ENCODE data around the gene MRPS34. TPM values are rescaled to one million over a fixed set of nuclear protein-coding genes. Genes with fewer than 3 reads are reported as not detected.

MRPS34 gene
- total RNA-seq (115 and 116 TPM in 2 replicates), polyA plus RNA-seq (155 TPM in 2 replicates)

GRCh38 chr16:1772908-1773702, at the start of gene MRPS34:
Gene MRPS34 (minus strand): TSS chr16:1773134. CDS start chr16:1773119, 15 bp downstream.
- H2AFZ ChIP-seq = peak within 1 kb of the TSS; percentile 80
- peak within 1 kb of the TSS; percentile 88 for H3K4me3 ChIP-seq
- H3K27ac ChIP-seq = peak within 1 kb of the TSS; percentile 98
- H3K4me1 ChIP-seq (ENCODE audit: insufficient read depth) = peaks cover 29% of the 10 kb centered on the region
- H3K9me2 ChIP-seq (replicated peaks; ENCODE audit: insufficient read depth) = no peaks in the 10 kb centered on the region
- H3K4me2 ChIP-seq = peak within 1 kb of the TSS; percentile 100
- no peaks in the 10 kb centered on the region for H3K9me3 ChIP-seq (ENCODE audit: low read depth)
- H4K20me1 ChIP-seq (ENCODE audit: insufficient read depth, poor library complexity, severe bottlenecking) = peaks cover 20% of the 10 kb centered on the region
- DNase-seq (ENCODE audit: low spot score) = peak; percentile 93
- peaks cover 34% of the 10 kb centered on the region for H3K79me2 ChIP-seq
- peak; percentile 84 for TF ChIP-seq CTCF (IDR thresholded peaks at IDR 0.05; ENCODE audit: poor library complexity)
- no peak for TF ChIP-seq EZH2 (IDR thresholded peaks at IDR 0.05; ENCODE audit: borderline replicate concordance)
- H3K27me3 ChIP-seq = no peaks in the 10 kb centered on the region
- WGBS (ENCODE audit: low lambda C conversion rate, missing lambda C conversion rate) = 1% methylated on average over 53 of the region's 108 CpGs
- H3K36me3 ChIP-seq (replicated peaks; ENCODE audit: insufficient read depth, low read depth) = no peaks in the 10 kb centered on the region

GRCh38 chr16:1821861-1822611, 49.1 kb upstream of the MRPS34 start:
- 97% methylated on average over 24 of the region's 24 CpGs for WGBS (ENCODE audit: low lambda C conversion rate, missing lambda C conversion rate)
- TF ChIP-seq EZH2phosphoT487 (IDR thresholded peaks at IDR 0.05; ENCODE audit: low read depth, severe bottlenecking, unreplicated experiment) (no peak), CTCF (IDR thresholded peaks at IDR 0.05; ENCODE audit: poor library complexity) (no peak), EZH2 (IDR thresholded peaks at IDR 0.05; ENCODE audit: borderline replicate concordance) (no peak)

GRCh38 chr16:1820946-1821290, 48.0 kb upstream of the MRPS34 start:
- WGBS (ENCODE audit: low lambda C conversion rate, missing lambda C conversion rate) = 99% methylated on average over 12 of the region's 12 CpGs

More at GRCh38 chr16:1821861-1822611, 49.1 kb upstream of the MRPS34 start:
- no peaks in the 10 kb centered on the region for H3K36me3 ChIP-seq (replicated peaks; ENCODE audit: insufficient read depth, low read depth)
- H3K4me2 ChIP-seq = no peak overlapping the region
- H2AFZ ChIP-seq = no peak overlapping the region
- no peak for DNase-seq (ENCODE audit: low spot score)
- peaks cover 32% of the 10 kb centered on the region for H3K79me2 ChIP-seq
- H3K9me2 ChIP-seq (replicated peaks; ENCODE audit: insufficient read depth) = no peaks in the 10 kb centered on the region
- H3K27me3 ChIP-seq = no peaks in the 10 kb centered on the region
- H3K27ac ChIP-seq = no peak overlapping the region
- peaks cover 5% of the 10 kb centered on the region for H3K4me1 ChIP-seq (ENCODE audit: insufficient read depth)
- no peaks in the 10 kb centered on the region for H3K9me3 ChIP-seq (ENCODE audit: low read depth)
- H4K20me1 ChIP-seq (ENCODE audit: insufficient read depth, poor library complexity, severe bottlenecking) = no peaks in the 10 kb centered on the region
- H3K4me3 ChIP-seq = no peak overlapping the region

More at GRCh38 chr16:1820946-1821290, 48.0 kb upstream of the MRPS34 start:
- Histone ChIP-seq H3K4me1 (ENCODE audit: insufficient read depth) (peaks cover 5% of the 10 kb centered on the region), H2AFZ (no peak overlapping the region), H3K79me2 (peaks cover 32% of the 10 kb centered on the region), H3K36me3 (replicated peaks; ENCODE audit: insufficient read depth, low read depth) (no peaks in the 10 kb centered on the region), H3K4me3 (no peak overlapping the region), H3K27ac (no peak overlapping the region), H3K9me2 (replicated peaks; ENCODE audit: insufficient read depth) (no peaks in the 10 kb centered on the region), H3K4me2 (no peak overlapping the region), H3K9me3 (ENCODE audit: low read depth) (no peaks in the 10 kb centered on the region), H4K20me1 (ENCODE audit: insufficient read depth, poor library complexity, severe bottlenecking) (no peaks in the 10 kb centered on the region), H3K27me3 (no peaks in the 10 kb centered on the region)
- no peak for DNase-seq (ENCODE audit: low spot score)
- TF ChIP-seq CTCF (IDR thresholded peaks at IDR 0.05; ENCODE audit: poor library complexity) (no peak), EZH2 (IDR thresholded peaks at IDR 0.05; ENCODE audit: borderline replicate concordance) (no peak), EZH2phosphoT487 (IDR thresholded peaks at IDR 0.05; ENCODE audit: low read depth, severe bottlenecking, unreplicated experiment) (no peak)

Data from hepatocyte (in vitro differentiated cells).